Lower leg skin (tissue), 3 donors: ENCODE results near the gene GAREM2.

Source experiments
- CTCF ChIP-seq, 3 donors: fragments of 450-650 bp; IDR thresholded peaks; one replicate each; pipeline ENCODE4 v1.5.1; 2016; ENCODE audit warnings: antibody characterized with exemption in 3 of 3, mild to moderate bottlenecking in 3 of 3, moderate library complexity in 2 of 3
- POLR2A ChIP-seq, 2 donors: fragments of 450-650 bp; IDR thresholded peaks; one replicate each; pipeline ENCODE4 v1.6.1; 2016 to 2017; ENCODE audit warnings: antibody characterized with exemption in 2 of 2, mild to moderate bottlenecking in 1 of 2, moderate library complexity in 1 of 2

- TF ChIP-seq CTCF (IDR thresholded peaks at IDR 0.05) (no peak), POLR2A (IDR thresholded peaks at IDR 0.05) (no peak)
Measured at GRCh38 chr2:26165403-26165802, 7.5 kb upstream of the GAREM2 start.
